ENCODE data around the gene APBA1.

APBA1 gene

GRCh38 chr9:69583645-69584234, 88.4 kb downstream of the APBA1 start:
- H3K27me3 ChIP-seq: no peaks in the 10 kb centered on the region
- TF ChIP-seq Cebpa-rat (IDR thresholded peaks at IDR 0.05): no peak

DNA sequence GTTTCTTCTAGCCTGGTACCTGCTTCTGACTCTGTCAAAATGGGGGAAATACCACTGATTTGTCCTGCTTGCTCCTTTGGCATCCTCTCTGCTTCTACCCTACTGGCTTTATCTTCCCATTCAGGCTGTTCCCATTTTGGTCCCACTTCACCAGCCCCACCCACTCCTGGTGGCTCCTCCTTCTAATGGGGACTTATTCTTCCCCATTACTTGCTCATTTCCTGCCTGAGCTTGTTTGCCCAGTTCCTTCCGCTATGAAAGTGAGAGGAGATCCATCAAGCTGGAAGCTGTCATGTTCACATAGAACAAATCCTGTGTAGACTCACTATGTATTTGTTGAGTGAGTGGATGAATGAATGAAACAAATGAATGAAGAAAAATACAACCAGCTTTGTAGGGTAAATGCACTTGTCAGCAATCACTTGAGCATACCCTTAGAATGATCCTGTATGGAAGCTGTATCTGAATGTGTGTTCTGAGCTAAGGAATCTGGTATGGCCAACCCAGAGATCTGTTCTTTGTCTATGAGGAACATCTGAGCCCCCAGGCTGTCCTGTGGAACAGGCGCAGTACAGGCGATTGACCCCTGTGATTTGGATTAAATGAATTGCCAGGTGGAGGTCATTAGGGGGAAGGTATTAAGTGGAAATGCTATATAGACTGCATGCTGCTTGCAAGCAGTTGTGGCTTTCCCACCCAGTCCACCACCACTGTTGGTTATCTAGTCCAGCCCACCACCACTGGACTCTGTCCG, 89.5 kb downstream of the APBA1 start:
- TF ChIP-seq Cebpa-rat (IDR thresholded peaks at IDR 0.05): no peak

More at GRCh38 chr9:69583645-69584234, 88.4 kb downstream of the APBA1 start:
- Histone ChIP-seq H3K9me3 (no peaks in the 10 kb centered on the region), H3K4me3 (no peak overlapping the region), H3K27ac (peak overlapping the region; percentile 84; the same call in 1 of the 2 replicates), H3K9ac (no peak overlapping the region), H4K20me1 (no peaks in the 10 kb centered on the region), H3K4me2 (peak overlapping the region; percentile 91; the same call in 1 of the 2 replicates), H3K36me3 (0 out of 2 replicates have a peak, but pooled peaks cover 3% of the 10 kb centered on the region), H3K4me1 (peaks cover 59% of the 10 kb centered on the region)

GRCh38 chr9:69582018-69582417, 90.2 kb downstream of the APBA1 start:
- Histone ChIP-seq H3K9ac (peak overlapping the region; percentile 53; the same call in 1 of the 2 replicates), H3K27me3 (no peaks in the 10 kb centered on the region), H4K20me1 (no peaks in the 10 kb centered on the region), H3K4me1 (peaks cover 76% of the 10 kb centered on the region), H3K27ac (peak overlapping the region; percentile 84), H3K4me3 (peak overlapping the region; percentile 13; the same call in 1 of the 2 replicates), H3K9me3 (no peaks in the 10 kb centered on the region), H3K4me2 (peak overlapping the region; percentile 91), H3K36me3 (0 out of 2 replicates have a peak, but pooled peaks cover 2% of the 10 kb centered on the region)
- TF ChIP-seq Cebpa-rat (IDR thresholded peaks at IDR 0.05): no peak

More for the DNA sequence above, 89.5 kb downstream of the APBA1 start:
- Histone ChIP-seq H3K4me1 (peaks cover 69% of the 10 kb centered on the region), H3K4me2 (peak overlapping the region; percentile 91), H3K27me3 (no peaks in the 10 kb centered on the region), H3K9ac (no peak overlapping the region; the same call in 1 of the 2 replicates), H3K9me3 (no peaks in the 10 kb centered on the region), H3K36me3 (0 out of 2 replicates have a peak, but pooled peaks cover 3% of the 10 kb centered on the region), H3K4me3 (peak overlapping the region; percentile 13; the same call in 1 of the 2 replicates), H4K20me1 (no peaks in the 10 kb centered on the region), H3K27ac (peak overlapping the region; percentile 84)

GRCh38 chr9:69580582-69581214, 91.5 kb downstream of the APBA1 start:
- Histone ChIP-seq H3K27me3 (no peaks in the 10 kb centered on the region), H3K27ac (peak overlapping the region; percentile 84), H3K4me1 (peaks cover 78% of the 10 kb centered on the region), H3K9ac (peak overlapping the region; percentile 53; the same call in 1 of the 2 replicates), H3K36me3 (no peaks in the 10 kb centered on the region), H4K20me1 (no peaks in the 10 kb centered on the region), H3K4me2 (peak overlapping the region; percentile 91), H3K4me3 (peak overlapping the region; percentile 20; the same call in 1 of the 2 replicates), H3K9me3 (0 out of 2 replicates have a peak, but pooled peaks cover 2% of the 10 kb centered on the region)
- TF ChIP-seq Cebpa-rat (IDR thresholded peaks at IDR 0.05): no peak

GRCh38 chr9:69579760-69580581, 92.2 kb downstream of the APBA1 start:
- Histone ChIP-seq H3K4me2 (peak overlapping the region; percentile 91), H3K27ac (peak overlapping the region; percentile 84), H3K9me3 (peaks cover 6% of the 10 kb centered on the region), H3K27me3 (no peaks in the 10 kb centered on the region), H3K4me1 (peaks cover 78% of the 10 kb centered on the region), H3K4me3 (peak overlapping the region; percentile 20; the same call in 1 of the 2 replicates), H3K9ac (peak overlapping the region; percentile 53; the same call in 1 of the 2 replicates), H4K20me1 (no peaks in the 10 kb centered on the region), H3K36me3 (no peaks in the 10 kb centered on the region)
- no peak for TF ChIP-seq Cebpa-rat (IDR thresholded peaks at IDR 0.05)

DNA sequence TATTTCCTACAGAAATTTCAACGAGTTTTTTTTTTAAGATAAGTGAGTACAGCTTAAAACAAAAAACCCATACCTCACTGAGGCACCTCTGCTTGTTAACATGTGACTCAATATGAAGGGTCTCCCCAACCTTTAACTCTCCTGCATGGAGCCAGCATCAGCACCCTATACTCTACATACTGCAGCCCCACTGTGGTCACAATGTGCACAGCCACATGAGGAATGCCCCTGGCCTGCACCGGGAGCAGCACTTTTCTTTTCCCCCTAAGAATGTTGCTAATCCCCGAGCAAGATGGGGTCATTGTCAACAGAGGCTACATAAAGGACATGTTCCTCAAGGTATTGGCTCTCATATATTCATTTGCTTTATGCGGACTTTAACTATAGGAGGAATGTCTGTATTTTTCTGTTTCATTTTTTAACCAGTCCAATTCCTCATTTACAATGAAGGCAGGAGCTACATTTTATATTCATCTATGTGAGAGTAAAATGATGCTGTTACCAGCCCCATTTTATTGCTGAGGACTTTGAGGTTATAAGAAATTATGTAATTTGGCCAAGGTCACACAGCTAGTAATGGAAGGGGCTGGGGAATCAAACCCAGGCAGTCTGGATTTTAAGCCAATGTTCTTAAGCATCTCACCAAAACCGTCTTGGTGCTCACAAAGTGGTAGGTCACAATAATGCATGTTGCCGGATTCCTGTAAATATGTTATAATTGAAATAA, 93.0 kb downstream of the APBA1 start:
- Histone ChIP-seq H3K4me3 (no peak overlapping the region), H3K27me3 (no peaks in the 10 kb centered on the region), H3K9ac (no peak overlapping the region; the same call in 1 of the 2 replicates), H3K9me3 (peaks cover 8% of the 10 kb centered on the region), H3K27ac (peak overlapping the region; percentile 84), H3K4me2 (peak overlapping the region; percentile 91), H3K36me3 (no peaks in the 10 kb centered on the region), H3K4me1 (peaks cover 81% of the 10 kb centered on the region), H4K20me1 (no peaks in the 10 kb centered on the region)
- TF ChIP-seq Cebpa-rat (IDR thresholded peaks at IDR 0.05): no peak

DNA sequence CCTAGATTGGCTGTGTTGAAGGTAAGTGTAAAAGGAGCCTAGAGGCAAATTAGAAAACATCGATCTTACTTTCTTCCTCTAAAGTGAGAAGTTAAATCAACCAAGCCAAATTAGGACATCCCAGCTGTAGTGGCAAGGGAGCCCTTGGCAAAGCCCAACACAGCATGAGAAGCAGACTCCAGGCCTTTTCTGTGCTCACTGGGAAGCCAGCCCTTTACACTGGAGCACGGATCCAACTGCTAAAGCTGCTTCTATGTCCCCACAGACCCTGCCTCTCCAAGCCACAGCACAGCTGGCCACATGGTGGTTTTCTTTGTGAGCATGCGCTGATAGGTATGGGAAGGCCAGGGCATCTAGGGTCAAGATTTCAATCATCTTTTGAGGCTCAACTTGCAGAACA, 94.1 kb downstream of the APBA1 start:
- peaks cover 8% of the 10 kb centered on the region for H3K9me3 ChIP-seq
- no peak overlapping the region for H3K4me3 ChIP-seq
- H3K4me1 ChIP-seq: peaks cover 81% of the 10 kb centered on the region
- H3K27ac ChIP-seq: peak overlapping the region; percentile 84
- no peak for TF ChIP-seq Cebpa-rat (IDR thresholded peaks at IDR 0.05)
- H3K36me3 ChIP-seq: no peaks in the 10 kb centered on the region
- no peaks in the 10 kb centered on the region for H4K20me1 ChIP-seq
- peak overlapping the region; percentile 91 for H3K4me2 ChIP-seq
- no peaks in the 10 kb centered on the region for H3K27me3 ChIP-seq
- H3K9ac ChIP-seq: peak overlapping the region; percentile 46; the same call in 1 of the 2 replicates

GRCh38 chr9:69577123-69577522, 95.0 kb downstream of the APBA1 start:
- TF ChIP-seq Cebpa-rat (IDR thresholded peaks at IDR 0.05): no peak
- H3K9me3 ChIP-seq: peaks cover 8% of the 10 kb centered on the region
- H3K4me1 ChIP-seq: peaks cover 75% of the 10 kb centered on the region
- no peaks in the 10 kb centered on the region for H3K36me3 ChIP-seq
- H3K4me3 ChIP-seq: peak overlapping the region; percentile 6; the same call in 1 of the 2 replicates
- H3K27ac ChIP-seq: peak overlapping the region; percentile 84; the same call in 1 of the 2 replicates
- H3K4me2 ChIP-seq: peak overlapping the region; percentile 91
- H3K9ac ChIP-seq: no peak overlapping the region
- no peaks in the 10 kb centered on the region for H4K20me1 ChIP-seq
- no peaks in the 10 kb centered on the region for H3K27me3 ChIP-seq
